Measurements from ENCODE around the gene STAG1. TPM values are rescaled to one million over a fixed set of nuclear protein-coding genes. Genes with fewer than 3 reads are reported as not detected.
A peak's percentile ranks its signal among the peaks of the same experiment; 100 is the strongest.
"Not testable (repeated sequence)": the region's sequence is repeated elsewhere in the genome, so short reads cannot be mapped to it uniquely, and the experiment has no call there.

STAG1 gene
- total RNA-seq, 6 experiments from 2014 or later: 33.7 to 45.3 (median 43.8) TPM

DNA sequence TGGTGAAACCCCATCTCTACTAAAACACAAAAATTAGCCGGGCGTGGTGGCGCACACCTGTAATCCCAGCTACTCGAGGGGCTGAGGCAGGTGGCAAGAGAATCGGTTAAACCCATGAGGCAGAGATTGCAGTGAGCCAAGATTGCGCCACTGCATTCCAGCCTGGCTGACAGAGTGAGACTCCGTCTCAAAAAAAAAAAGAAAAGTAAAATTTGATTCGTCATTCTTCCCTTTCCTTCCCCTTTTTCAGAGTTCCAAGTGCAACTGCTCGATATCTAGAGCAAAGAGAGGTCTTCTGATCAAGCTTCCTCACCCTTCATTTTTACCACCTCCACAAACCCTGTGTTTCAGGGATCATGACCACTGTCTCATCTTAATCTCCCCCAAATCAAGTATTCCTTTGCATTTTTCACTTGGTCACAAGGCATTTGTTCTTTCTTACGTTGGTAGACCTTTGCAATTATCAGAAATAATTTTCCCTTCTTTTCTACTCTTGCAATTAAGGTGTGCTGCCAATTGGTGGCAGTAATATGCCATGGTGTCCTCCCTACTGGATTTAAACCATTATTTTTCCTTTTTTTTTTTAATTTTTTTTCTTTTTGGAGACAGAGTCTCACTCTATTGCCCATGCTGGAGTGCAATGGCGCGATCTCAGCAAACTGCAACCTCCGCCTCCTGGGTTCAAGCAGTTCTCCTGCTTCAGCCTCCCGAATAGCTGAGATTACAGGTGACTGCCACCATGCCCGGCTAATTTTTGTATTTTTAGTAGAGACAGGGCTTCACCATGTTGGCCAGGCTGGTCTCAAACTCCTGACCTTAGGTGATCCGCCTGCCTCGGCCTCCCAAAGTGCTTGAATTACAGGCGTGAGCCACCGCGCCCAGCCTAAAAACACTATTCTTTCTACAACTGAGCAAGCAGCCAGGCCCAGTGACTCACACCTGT lies 6.3 kb upstream of the STAG1 start:
- DNase-seq; H3K27me3 Mint-ChIP-seq (ENCODE audit: insufficient read depth): not testable (repeated sequence)
- Mint-ChIP-seq H3K9me3 (peaks cover 20% of the 10 kb centered on the region), H3K4me1 (ENCODE audit: low read depth) (peaks cover 18% of the 10 kb centered on the region), H3K4me3 (peak overlapping the region; percentile 3; the same call in 1 of the 2 replicates), H3K27ac (peak overlapping the region; percentile 6; the same call in 1 of the 2 replicates), H3K36me3 (ENCODE audit: low read depth) (peaks cover 18% of the 10 kb centered on the region)
- TF ChIP-seq CTCF (IDR thresholded peaks at IDR 0.05): peak; percentile 82

GRCh38 chr3:136755192-136755591 lies 3.0 kb upstream of the STAG1 start:
- peaks cover 33% of the 10 kb centered on the region for H3K4me1 Mint-ChIP-seq (ENCODE audit: low read depth)
- no peak overlapping the region for H3K4me3 Mint-ChIP-seq
- DNase-seq: no peak
- TF ChIP-seq CTCF (IDR thresholded peaks at IDR 0.05): no peak
- H3K9me3 Mint-ChIP-seq: no peaks in the 10 kb centered on the region
- H3K36me3 Mint-ChIP-seq (ENCODE audit: low read depth): peaks cover 13% of the 10 kb centered on the region; the same call in 1 of the 2 replicates
- H3K27ac Mint-ChIP-seq: no peak overlapping the region
- peaks cover 6% of the 10 kb centered on the region for H3K27me3 Mint-ChIP-seq (ENCODE audit: insufficient read depth)

DNA sequence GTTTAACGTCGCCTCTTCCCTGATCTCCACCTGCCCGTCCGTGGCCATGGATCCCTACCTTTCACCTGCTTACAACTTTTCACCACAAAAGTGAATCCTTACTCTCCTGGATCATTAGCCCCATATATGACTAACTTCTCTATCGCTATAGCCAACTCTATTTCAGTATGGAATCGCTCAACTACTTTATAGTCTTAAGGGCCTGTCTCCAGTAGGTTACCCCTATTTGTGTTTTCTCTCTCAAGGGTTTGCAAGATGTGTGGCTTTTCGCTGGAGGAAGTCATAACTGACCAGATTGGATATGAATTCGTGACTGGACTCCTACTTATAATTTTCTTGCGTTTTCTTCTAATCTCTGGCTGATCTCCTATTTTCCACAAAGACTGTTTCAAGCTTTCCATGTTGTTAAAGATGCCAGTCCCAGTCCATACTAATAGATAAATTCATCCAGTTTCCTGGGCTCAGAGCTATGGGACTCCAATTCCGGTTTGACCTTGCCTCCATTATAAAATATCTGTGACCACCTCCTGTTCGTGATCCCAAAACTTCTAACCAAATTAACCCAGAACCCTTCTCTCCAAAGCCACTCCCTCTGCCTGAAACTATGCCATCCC lies 1.3 kb upstream of the STAG1 start:
- no peak for DNase-seq
- TF ChIP-seq CTCF (IDR thresholded peaks at IDR 0.05): no peak
- H3K36me3 Mint-ChIP-seq (ENCODE audit: low read depth): peaks cover 13% of the 10 kb centered on the region; the same call in 1 of the 2 replicates
- no peaks in the 10 kb centered on the region for H3K9me3 Mint-ChIP-seq
- peak overlapping the region; percentile 86 for H3K4me3 Mint-ChIP-seq
- peaks cover 6% of the 10 kb centered on the region for H3K27me3 Mint-ChIP-seq (ENCODE audit: insufficient read depth)
- peak overlapping the region; percentile 99 for H3K27ac Mint-ChIP-seq
- H3K4me1 Mint-ChIP-seq (ENCODE audit: low read depth): peaks cover 46% of the 10 kb centered on the region

DNA sequence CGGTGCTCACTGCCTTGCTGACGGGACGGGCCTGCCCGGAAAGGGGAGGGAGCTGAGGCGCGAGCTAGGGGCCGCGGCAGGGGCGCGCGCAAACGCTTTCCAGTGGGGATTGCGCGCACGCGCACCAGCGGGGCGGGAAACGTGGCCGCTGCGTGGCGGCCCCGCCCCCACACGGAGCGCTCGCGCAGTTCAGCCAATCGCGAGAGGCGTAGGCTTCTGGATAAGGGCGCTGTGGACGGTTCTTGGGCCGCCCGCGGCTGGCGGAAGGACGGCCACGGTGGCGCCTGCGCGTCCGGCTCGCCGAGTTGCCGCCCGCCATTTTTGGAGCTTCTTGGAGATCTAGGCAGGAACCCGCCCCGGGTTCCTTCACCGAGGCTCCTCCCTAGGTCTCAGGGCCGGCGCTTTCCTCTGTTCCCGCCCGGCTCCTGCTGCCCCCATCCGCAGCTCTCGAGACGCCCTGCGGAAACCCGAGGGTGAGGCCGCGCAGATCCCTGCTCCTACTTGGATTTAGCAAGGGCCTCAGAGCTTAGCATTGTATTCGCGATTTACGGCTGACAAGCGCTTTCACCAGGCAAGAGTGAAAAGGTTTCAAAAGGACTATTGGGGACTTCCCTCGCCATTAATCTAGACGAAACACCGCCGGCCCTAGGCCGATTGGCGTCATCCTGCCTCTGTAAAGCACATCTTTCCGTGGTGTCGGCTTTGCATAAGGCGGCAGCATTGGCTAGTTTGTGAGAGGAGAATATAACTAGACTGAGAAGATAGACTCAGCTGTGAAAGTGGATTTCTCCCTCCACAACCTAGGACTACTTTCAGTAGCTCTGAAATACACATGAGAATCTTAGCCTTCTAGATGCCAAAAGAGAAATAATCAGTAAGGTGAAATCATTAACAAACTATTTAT lies 496 bp upstream of the STAG1 start:
- Mint-ChIP-seq H3K27ac (peak overlapping the region; percentile 99), H3K4me3 (peak overlapping the region; percentile 90), H3K27me3 (ENCODE audit: insufficient read depth) (peaks cover 6% of the 10 kb centered on the region), H3K9me3 (no peaks in the 10 kb centered on the region), H3K4me1 (ENCODE audit: low read depth) (peaks cover 42% of the 10 kb centered on the region), H3K36me3 (ENCODE audit: low read depth) (peaks cover 13% of the 10 kb centered on the region; the same call in 1 of the 2 replicates)
- peak; percentile 14 for TF ChIP-seq CTCF (IDR thresholded peaks at IDR 0.05)
- DNase-seq: peak; percentile 97

All from HFFc6 (cell line).